ENCODE measurements around the gene POLD2. TPM values are rescaled to one million over a fixed set of nuclear protein-coding genes. Genes with fewer than 3 reads are reported as not detected.
A peak's percentile ranks its signal among the peaks of the same experiment; 100 is the strongest.

POLD2 gene
- total RNA-seq, 6 experiments from 2014 or later = 36.4 to 73.4 (median 57.3) TPM

DNA sequence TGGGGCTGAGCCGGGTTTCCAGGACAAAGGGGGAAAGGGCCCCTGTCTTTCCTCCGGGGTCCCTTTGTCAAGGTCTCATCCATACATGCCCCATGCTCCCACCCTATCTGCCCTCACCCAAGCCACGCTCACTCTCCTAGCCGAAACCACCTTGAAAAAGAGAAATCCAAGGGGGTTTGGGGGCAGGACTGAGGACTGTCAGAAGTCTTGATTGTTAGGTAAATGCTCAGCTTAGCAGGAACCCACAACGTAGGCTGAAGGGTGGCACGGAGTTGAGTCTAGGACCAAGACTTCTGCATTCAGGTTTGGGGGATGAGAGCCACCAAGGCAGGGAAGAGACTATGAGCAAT is 57.3 kb downstream of the POLD2 start:
- DNase-seq (peak in 1 of 3 donors; percentile 31), ATAC-seq (no peak)
- 65% methylated on average over 5 of the region's 6 CpGs for WGBS (ENCODE audit: insufficient coverage, low coverage, low lambda C conversion rate, missing lambda C conversion rate)
- H3K4me1 ChIP-seq = peaks cover 0 to 19% (median 3%) of the 10 kb centered on the region in 4 donors
- H3K27me3 ChIP-seq = no peaks in the 10 kb centered on the region
- TF ChIP-seq, protein P1, sequence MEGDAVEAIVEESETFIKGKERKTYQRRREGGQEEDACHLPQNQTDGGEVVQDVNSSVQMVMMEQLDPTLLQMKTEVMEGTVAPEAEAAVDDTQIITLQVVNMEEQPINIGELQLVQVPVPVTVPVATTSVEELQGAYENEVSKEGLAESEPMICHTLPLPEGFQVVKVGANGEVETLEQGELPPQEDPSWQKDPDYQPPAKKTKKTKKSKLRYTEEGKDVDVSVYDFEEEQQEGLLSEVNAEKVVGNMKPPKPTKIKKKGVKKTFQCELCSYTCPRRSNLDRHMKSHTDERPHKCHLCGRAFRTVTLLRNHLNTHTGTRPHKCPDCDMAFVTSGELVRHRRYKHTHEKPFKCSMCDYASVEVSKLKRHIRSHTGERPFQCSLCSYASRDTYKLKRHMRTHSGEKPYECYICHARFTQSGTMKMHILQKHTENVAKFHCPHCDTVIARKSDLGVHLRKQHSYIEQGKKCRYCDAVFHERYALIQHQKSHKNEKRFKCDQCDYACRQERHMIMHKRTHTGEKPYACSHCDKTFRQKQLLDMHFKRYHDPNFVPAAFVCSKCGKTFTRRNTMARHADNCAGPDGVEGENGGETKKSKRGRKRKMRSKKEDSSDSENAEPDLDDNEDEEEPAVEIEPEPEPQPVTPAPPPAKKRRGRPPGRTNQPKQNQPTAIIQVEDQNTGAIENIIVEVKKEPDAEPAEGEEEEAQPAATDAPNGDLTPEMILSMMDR (IDR thresholded peaks at IDR 0.05) = no peak
- TF ChIP-seq POLR2A (IDR thresholded peaks at IDR 0.05) = peak; percentile 2
- no peak overlapping the region for H3K27ac ChIP-seq
- intact Hi-C loops (cut with DNase I) = no loop called here
- H3K4me3 ChIP-seq = no peak overlapping the region
- no peaks in the 10 kb centered on the region for H3K9me3 ChIP-seq
- peaks cover 0 to 6% (median 0%) of the 10 kb centered on the region in 4 donors for H3K36me3 ChIP-seq

DNA sequence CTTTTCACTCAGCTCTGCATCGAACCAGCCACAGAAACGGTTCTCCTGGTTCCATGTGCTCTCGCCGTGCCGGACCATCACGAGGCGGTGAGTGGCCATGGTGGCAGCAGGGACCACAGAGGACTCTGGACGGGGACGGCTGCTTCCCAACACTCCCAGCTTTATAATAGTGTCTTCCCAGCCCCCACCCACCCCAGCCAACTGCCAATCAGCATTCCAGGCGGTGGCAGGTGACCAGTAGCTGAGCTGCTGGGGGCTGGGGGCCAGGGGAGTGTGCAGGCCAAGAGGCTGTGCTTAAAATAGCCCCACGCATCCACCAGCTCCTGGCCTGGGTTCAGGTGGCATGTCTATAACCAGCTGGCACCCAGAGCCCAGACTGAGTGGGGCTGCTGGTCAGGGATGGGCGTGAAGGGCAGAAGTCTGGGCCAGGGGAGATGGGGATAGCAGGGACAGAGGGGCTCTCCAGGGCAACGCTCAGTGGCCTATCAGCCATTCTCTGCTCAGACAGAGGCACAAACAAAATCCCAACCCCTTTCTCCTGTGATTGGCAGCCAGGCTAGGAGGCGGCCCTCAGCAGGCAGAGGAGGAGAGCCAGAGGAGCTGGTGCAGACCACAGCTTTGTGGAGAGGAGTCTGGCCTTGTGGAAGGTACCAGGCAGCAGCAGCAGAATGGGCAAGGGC is 57.8 kb downstream of the POLD2 start, which contains the start of gene PGAM2:
TSS of gene PGAM2 (minus strand) at position 137 of the 680 bp plus-strand sequence. CDS start at position 99, 38 bp downstream.
- H3K9me3 ChIP-seq = no peaks in the 10 kb centered on the region
- no peaks in the 10 kb centered on the region for H3K27me3 ChIP-seq
- no peak within 1 kb of the TSS for H3K4me3 ChIP-seq
- TF ChIP-seq POLR2A (IDR thresholded peaks at IDR 0.05) = no peak
- TF ChIP-seq, protein P1 (IDR thresholded peaks at IDR 0.05) = no peak
- DNase-seq = peak in 2 of 3 donors; percentile 52 to 57
- no peak within 1 kb of the TSS for H3K27ac ChIP-seq
- ATAC-seq = no peak
- H3K4me1 ChIP-seq = peaks cover 0 to 19% (median 3%) of the 10 kb centered on the region in 4 donors
- intact Hi-C loops (cut with DNase I) = no loop called here
- H3K36me3 ChIP-seq = peaks cover 0 to 11% (median 0%) of the 10 kb centered on the region in 4 donors
- WGBS (ENCODE audit: insufficient coverage, low coverage, low lambda C conversion rate, missing lambda C conversion rate) = 31% methylated on average over 2 of the region's 14 CpGs

DNA sequence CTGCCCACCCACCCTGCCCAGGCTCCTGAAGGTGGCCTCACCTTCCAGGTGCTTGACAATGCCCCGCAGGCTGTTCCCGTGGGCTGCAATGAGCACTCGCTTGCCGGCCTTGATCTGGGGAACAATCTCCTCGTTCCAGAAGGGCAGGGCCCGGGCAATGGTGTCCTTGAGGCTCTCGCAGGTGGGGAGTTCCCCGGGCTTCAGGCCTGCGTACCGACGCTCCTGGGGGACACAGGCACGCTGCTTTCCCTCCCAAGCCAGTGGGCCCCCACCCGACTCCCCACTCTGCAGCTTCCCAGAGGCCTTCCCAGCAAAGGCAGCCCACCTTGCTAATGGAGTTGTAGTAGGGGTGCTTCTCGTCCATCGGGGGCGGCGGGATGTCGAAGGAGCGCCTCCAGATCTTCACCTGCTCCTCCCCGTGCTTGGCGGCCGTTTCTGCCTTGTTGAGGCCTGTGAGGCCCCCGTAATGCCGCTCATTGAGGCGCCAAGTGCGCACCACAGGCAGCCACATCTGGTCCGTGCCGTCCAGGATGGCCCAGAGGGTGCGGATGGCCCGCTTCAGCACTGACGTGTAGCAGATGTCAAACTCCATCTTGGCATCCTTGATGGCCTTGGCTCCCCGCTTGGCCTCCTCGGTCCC is 58.4 kb downstream of the POLD2 start:
- intact Hi-C loops (cut with DNase I) = no loop called here
- peaks cover 0 to 19% (median 3%) of the 10 kb centered on the region in 4 donors for H3K4me1 ChIP-seq
- no peak overlapping the region for H3K4me3 ChIP-seq
- H3K27ac ChIP-seq = no peak overlapping the region
- 47% methylated on average over 14 of the region's 33 CpGs for WGBS (ENCODE audit: insufficient coverage, low coverage, low lambda C conversion rate, missing lambda C conversion rate)
- ATAC-seq = no peak
- TF ChIP-seq POLR2A (IDR thresholded peaks at IDR 0.05) = no peak
- TF ChIP-seq, protein P1 (IDR thresholded peaks at IDR 0.05) = no peak
- no peaks in the 10 kb centered on the region for H3K27me3 ChIP-seq
- H3K36me3 ChIP-seq = peaks cover 0 to 18% (median 1%) of the 10 kb centered on the region in 4 donors
- peak in 2 of 3 donors; percentile 49 to 50 for DNase-seq
- H3K9me3 ChIP-seq = no peaks in the 10 kb centered on the region

Small RNAs within 50 kb of the gene (microRNA-seq; reads per million reads assigned to microRNA genes)
- gene MIR6838 = 3.2 to 4.5 reads per million in 2 donors

Small RNAs within 50 kb of the gene (small RNA-seq; reads per million reads assigned to genes)
- gene RNA5SP230 = 0 reads per million in 2 experiments

Other genes with a start within 250 kb of the POLD2 start
- gene URGCP, start 217.0 kb downstream of the POLD2 start, total RNA-seq = 10 to 100 TPM; 13.7 to 32.2 (median 25.2) TPM
- gene UBE2D4, start 197.1 kb downstream of the POLD2 start, total RNA-seq = 10 to 100 TPM; 13.6 to 25.1 (median 17.8) TPM
- gene SPDYE1, start 125.7 kb downstream of the POLD2 start, total RNA-seq = not detected
- gene DBNL, start 78.8 kb downstream of the POLD2 start, total RNA-seq = 10 to 100 TPM; 30.7 to 48.1 (median 36.9) TPM
- gene PGAM2, start 58.0 kb downstream of the POLD2 start, total RNA-seq = under 1 TPM in 3 of 6 experiments, not detected in 3; 0.31 to 0.56 (median 0.46) TPM
- gene POLM, start 41.0 kb downstream of the POLD2 start, total RNA-seq = 10 to 100 TPM in 5 of 6 experiments, 1 to 10 TPM in 1; 8.7 to 22.9 (median 14.6) TPM
- gene AEBP1, start 19.2 kb downstream of the POLD2 start, total RNA-seq = 10 to 100 TPM in 4 of 6 experiments, 1 to 10 TPM in 2; 7.8 to 37.8 (median 14.3) TPM
- gene MYL7, start 17.8 kb upstream of the POLD2 start, total RNA-seq = 1 to 10 TPM in 1 of 6 experiments, not detected in 5; 2.0 TPM
- gene GCK, start 65.9 kb upstream of the POLD2 start, total RNA-seq = 1 to 10 TPM in 4 of 6 experiments, under 1 TPM in 2; 0.50 to 5.9 (median 2.0) TPM
- 10 to 100 TPM; 15.0 to 23.8 (median 19.2) TPM for gene YKT6, start 77.4 kb upstream of the POLD2 start, total RNA-seq
- gene CAMK2B, start 202.0 kb upstream of the POLD2 start, total RNA-seq = 1 to 10 TPM; 2.1 to 5.1 (median 3.3) TPM